A673 (cell line): ENCODE data around the gene OBSCN.

Source experiments
- CTCF ChIP-seq: fragments of 300-800, 200-600 bp; sonication (generic); conservative IDR thresholded peaks from 2 replicates; pipeline ENCODE4 v1.5.1; 2017; ENCODE audit warnings: low read depth, mild to moderate bottlenecking, antibody characterized with exemption, low read length, moderate library complexity, mixed read lengths
- EZH2 ChIP-seq: fragments of 200-600 bp; sonication (generic); IDR thresholded peaks from 2 replicates; pipeline ENCODE4 v1.6.1; 2017; ENCODE audit warnings: borderline replicate concordance, low read depth, mild to moderate bottlenecking, mixed read lengths, antibody characterized with exemption, low read length; ENCODE audit not compliant: poor library complexity, severe bottlenecking

DNA sequence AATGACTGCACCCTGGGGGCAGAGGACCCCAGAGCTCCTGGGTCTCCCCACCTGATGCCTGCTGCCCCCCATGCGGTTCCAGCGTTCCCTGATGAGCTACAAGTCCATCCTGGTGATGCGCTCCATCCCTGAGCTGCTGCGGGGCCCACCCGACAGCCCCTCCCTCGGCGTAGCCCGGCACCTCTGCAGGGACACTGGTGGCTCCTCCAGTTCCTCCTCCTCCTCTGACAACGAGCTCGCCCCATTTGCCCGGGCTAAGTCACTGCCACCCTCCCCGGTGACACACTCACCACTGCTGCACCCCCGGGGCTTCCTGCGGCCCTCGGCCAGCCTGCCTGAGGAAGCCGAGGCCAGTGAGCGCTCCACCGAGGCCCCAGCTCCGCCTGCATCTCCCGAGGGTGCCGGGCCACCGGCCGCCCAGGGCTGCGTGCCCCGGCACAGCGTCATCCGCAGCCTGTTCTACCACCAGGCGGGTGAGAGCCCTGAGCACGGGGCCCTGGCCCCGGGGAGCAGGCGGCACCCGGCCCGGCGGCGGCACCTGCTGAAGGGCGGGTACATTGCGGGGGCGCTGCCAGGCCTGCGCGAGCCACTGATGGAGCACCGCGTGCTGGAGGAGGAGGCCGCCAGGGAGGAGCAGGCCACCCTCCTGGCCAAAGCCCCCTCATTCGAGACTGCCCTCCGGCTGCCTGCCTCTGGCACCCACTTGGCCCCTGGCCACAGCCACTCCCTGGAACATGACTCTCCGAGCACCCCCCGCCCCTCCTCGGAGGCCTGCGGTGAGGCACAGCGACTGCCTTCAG lies 163.3 kb downstream of the OBSCN start:
- no peak for TF ChIP-seq CTCF
- no peak for TF ChIP-seq EZH2
